Measurements from ENCODE around the gene SLC2A1. TPM values are rescaled to one million over a fixed set of nuclear protein-coding genes. Genes with fewer than 3 reads are reported as not detected.

The SLC2A1 gene
- total RNA-seq, 1 donor from 2014 or later = 49.7 TPM

- Mint-ChIP-seq H3K4me1 (ENCODE audit: low read depth) (peaks cover 28% of the 10 kb centered on the region), H3K27me3 (peaks cover 28% of the 10 kb centered on the region), H3K36me3 (ENCODE audit: insufficient read depth) (peaks cover 4% of the 10 kb centered on the region), H3K9me3 (ENCODE audit: low read depth) (no peaks in the 10 kb centered on the region), H3K4me3 (ENCODE audit: low read depth) (peak overlapping the region; percentile 81), H3K27ac (peak overlapping the region; percentile 94)
- no peak for DNase-seq (ENCODE audit: low spot score, unreplicated experiment)
- TF ChIP-seq CTCF (IDR thresholded peaks at IDR 0.05; ENCODE audit: unreplicated experiment) = no peak
Measured at GRCh38 chr1:42957229-42957879, 1.3 kb downstream of the SLC2A1 start.

GRCh38 chr1:42956739-42957138 is 1.9 kb downstream of the SLC2A1 start:
- TF ChIP-seq CTCF (IDR thresholded peaks at IDR 0.05; ENCODE audit: unreplicated experiment) = no peak
- Mint-ChIP-seq H3K27ac (peak overlapping the region; percentile 94), H3K27me3 (peaks cover 23% of the 10 kb centered on the region), H3K4me3 (ENCODE audit: low read depth) (peak overlapping the region; percentile 81), H3K36me3 (ENCODE audit: insufficient read depth) (peaks cover 4% of the 10 kb centered on the region), H3K4me1 (ENCODE audit: low read depth) (peaks cover 26% of the 10 kb centered on the region), H3K9me3 (ENCODE audit: low read depth) (no peaks in the 10 kb centered on the region)
- DNase-seq (ENCODE audit: low spot score, unreplicated experiment) = no peak

- Mint-ChIP-seq H3K27me3 (peaks cover 11% of the 10 kb centered on the region), H3K4me1 (ENCODE audit: low read depth) (peaks cover 15% of the 10 kb centered on the region), H3K36me3 (ENCODE audit: insufficient read depth) (peaks cover 4% of the 10 kb centered on the region), H3K4me3 (ENCODE audit: low read depth) (peak overlapping the region; percentile 55), H3K9me3 (ENCODE audit: low read depth) (no peaks in the 10 kb centered on the region), H3K27ac (no peak overlapping the region)
- DNase-seq (ENCODE audit: low spot score, unreplicated experiment) = no peak
- no peak for TF ChIP-seq CTCF (IDR thresholded peaks at IDR 0.05; ENCODE audit: unreplicated experiment)
Measured at GRCh38 chr1:42955311-42956063, 3.2 kb downstream of the SLC2A1 start.

GRCh38 chr1:42953182-42954180 is 5.2 kb downstream of the SLC2A1 start:
- Mint-ChIP-seq H3K4me3 (ENCODE audit: low read depth) (no peak overlapping the region), H3K27me3 (no peaks in the 10 kb centered on the region), H3K36me3 (ENCODE audit: insufficient read depth) (peaks cover 4% of the 10 kb centered on the region), H3K4me1 (ENCODE audit: low read depth) (peaks cover 25% of the 10 kb centered on the region), H3K27ac (no peak overlapping the region), H3K9me3 (ENCODE audit: low read depth) (no peaks in the 10 kb centered on the region)
- DNase-seq (ENCODE audit: low spot score, unreplicated experiment) = no peak
- TF ChIP-seq CTCF (IDR thresholded peaks at IDR 0.05; ENCODE audit: unreplicated experiment) = no peak
